HEK293 (cell line): ENCODE measurements around the gene MYH7B.

Source experiments
- CTCF ChIA-PET: fragments of 350-600 bp; formaldehyde crosslinking; extraction: SDS; loops from one replicate; lab custom pipeline; 2021; ENCODE audit warnings: antibody characterized with exemption; lab: Yijun Ruan, JAX
- POLR2A ChIA-PET: fragments of 300-600 bp; formaldehyde crosslinking; extraction: SDS; loops from one replicate; lab custom pipeline; 2020; ENCODE audit warnings: antibody characterized with exemption, inconsistent platforms; lab: Yijun Ruan, JAX
- H3K27ac ChIP-seq: fragments of 200-500 bp; sonication (Bioruptor generic); 2 replicates; pipeline ENCODE4 v1.5.1; 2014; ENCODE audit warnings: low read depth, low read length, control low read depth, inconsistent platforms; ENCODE audit errors: extremely low read depth
- H3K36me3 ChIP-seq, 2 experiments: fragments of 200-500 bp in 1 of 2; sonication (Bioruptor generic) in 1 of 2; 1 replicate in 1 of 2; 2 replicates in 1 of 2; pipeline ENCODE4 v1.5.1; 2014 to 2017; ENCODE audit warnings: inconsistent platforms in 2 of 2, low read length in 2 of 2; ENCODE audit not compliant: control insufficient read depth in 2 of 2, insufficient read depth in 1 of 2
- H3K4me1 ChIP-seq: fragments of 200-500 bp; sonication (Bioruptor generic); 2 replicates; pipeline ENCODE4 v1.5.1; 2014; ENCODE audit warnings: mild to moderate bottlenecking, low read length, inconsistent platforms; ENCODE audit not compliant: control insufficient read depth, insufficient read depth
- H3K4me3 ChIP-seq: 2 replicates; pipeline ENCODE4 v1.5.1; 2011; ENCODE audit warnings: low read depth, mild to moderate bottlenecking, control low read depth, low read length, moderate library complexity
- H3K9me3 ChIP-seq: fragments of 200-500 bp; sonication (Bioruptor generic); 2 replicates; pipeline ENCODE4 v1.5.1; 2014; ENCODE audit warnings: low read depth, low read length, inconsistent platforms; ENCODE audit not compliant: control insufficient read depth, insufficient read depth
- EGR2 ChIP-seq: fragments of 450-650 bp; formaldehyde crosslinking; IDR thresholded peaks from 2 replicates; pipeline ENCODE4 v1.5.1; 2016; ENCODE audit warnings: low read depth, missing biosample characterization, missing genetic modification characterization
- HOXD13 ChIP-seq: sonication (generic); formaldehyde crosslinking; IDR thresholded peaks from 2 replicates; pipeline ENCODE4 v1.8.0; 2022; ENCODE audit warnings: missing genetic modification reagents, borderline replicate concordance
- KLF10 ChIP-seq: fragments of 450-650 bp; IDR thresholded peaks from 2 replicates; pipeline ENCODE4 v1.5.1; 2018; ENCODE audit warnings: missing biosample characterization, mild to moderate bottlenecking, missing genetic modification characterization
- KLF7 ChIP-seq: fragments of 450-650 bp; formaldehyde crosslinking; IDR thresholded peaks from 2 replicates; pipeline ENCODE4 v1.5.1; 2016; ENCODE audit warnings: missing biosample characterization, missing genetic modification characterization, borderline replicate concordance
- KLF9 ChIP-seq: fragments of 450-650 bp; formaldehyde crosslinking; IDR thresholded peaks from 2 replicates; pipeline ENCODE4 v1.5.1; 2016; ENCODE audit warnings: missing biosample characterization, missing genetic modification characterization, low read depth
- PRDM1 ChIP-seq: fragments of 450-650 bp; formaldehyde crosslinking; IDR thresholded peaks from 2 replicates; pipeline ENCODE4; 2016; ENCODE audit warnings: missing biosample characterization, missing genetic modification characterization
- SCRT2 ChIP-seq: fragments of 450-650 bp; formaldehyde crosslinking; IDR thresholded peaks from 2 replicates; pipeline ENCODE4 v1.5.1; 2016; ENCODE audit warnings: missing biosample characterization, missing genetic modification characterization
- TRIM28 ChIP-seq: IDR thresholded peaks from 2 replicates; pipeline ENCODE4 v1.6.1; 2011; ENCODE audit warnings: low read length, control low read depth, borderline replicate concordance
- ZBTB1 ChIP-seq: fragments of 450-650 bp; formaldehyde crosslinking; IDR thresholded peaks from 2 replicates; pipeline ENCODE4 v1.5.1; 2016; ENCODE audit warnings: missing biosample characterization, missing genetic modification characterization
- ZNF112 ChIP-seq: fragments of 450-650 bp; formaldehyde crosslinking; IDR thresholded peaks from 2 replicates; pipeline ENCODE4 v1.5.0; 2017; ENCODE audit warnings: missing biosample characterization, missing genetic modification characterization
- ZNF148 ChIP-seq: fragments of 450-650 bp; formaldehyde crosslinking; IDR thresholded peaks from 2 replicates; pipeline ENCODE4 v1.5.0; 2017; ENCODE audit warnings: missing biosample characterization, missing genetic modification characterization, borderline replicate concordance
- ZNF157 ChIP-seq: fragments of 450-650 bp; formaldehyde crosslinking; IDR thresholded peaks from 2 replicates; pipeline ENCODE4 v1.5.1; 2016; ENCODE audit warnings: missing biosample characterization, missing genetic modification characterization
- ZNF211 ChIP-seq: fragments of 450-650 bp; formaldehyde crosslinking; IDR thresholded peaks from 2 replicates; pipeline ENCODE4 v1.5.1; 2016; ENCODE audit warnings: low read depth, missing biosample characterization, missing genetic modification characterization
- ZNF239 ChIP-seq: fragments of 450-650 bp; formaldehyde crosslinking; IDR thresholded peaks from 2 replicates; pipeline ENCODE4 v1.5.1; 2016; ENCODE audit warnings: missing biosample characterization, missing genetic modification characterization
- ZNF248 ChIP-seq: fragments of 450-650 bp; formaldehyde crosslinking; IDR thresholded peaks from 2 replicates; pipeline ENCODE4 v1.5.1; 2017; ENCODE audit warnings: missing biosample characterization, missing genetic modification characterization
- ZNF274 ChIP-seq, 2 experiments: fragments of 200-500 bp in 1 of 2; fragments of 450-650 bp in 1 of 2; sonication (Bioruptor generic) in 1 of 2; formaldehyde crosslinking in 1 of 2; IDR thresholded peaks; 2 replicates each; pipeline versions ENCODE4 v1.5.1 to v1.6.1; 2014 to 2016; ENCODE audit warnings: borderline replicate concordance in 1 of 2, inconsistent platforms in 1 of 2, low read length in 1 of 2, missing biosample characterization in 1 of 2, missing genetic modification characterization in 1 of 2
- ZNF335 ChIP-seq: fragments of 450-650 bp; formaldehyde crosslinking; conservative IDR thresholded peaks from 2 replicates; pipeline ENCODE4 v1.5.1; 2016; ENCODE audit warnings: missing biosample characterization, missing genetic modification characterization
- ZNF514 ChIP-seq: fragments of 450-650 bp; formaldehyde crosslinking; IDR thresholded peaks from 2 replicates; pipeline ENCODE4 v1.5.1; 2016; ENCODE audit warnings: missing biosample characterization, missing genetic modification characterization
- ZNF544 ChIP-seq: fragments of 450-650 bp; formaldehyde crosslinking; IDR thresholded peaks from 2 replicates; pipeline ENCODE4 v1.5.0; 2017; ENCODE audit warnings: missing biosample characterization, missing genetic modification characterization
- ZNF624 ChIP-seq: fragments of 450-650 bp; formaldehyde crosslinking; IDR thresholded peaks from 2 replicates; pipeline ENCODE4 v1.5.1; 2017; ENCODE audit warnings: missing biosample characterization, missing genetic modification characterization
- ZNF704 ChIP-seq: fragments of 450-650 bp; formaldehyde crosslinking; IDR thresholded peaks from 2 replicates; pipeline ENCODE4 v1.5.1; 2016; ENCODE audit warnings: missing biosample characterization, missing genetic modification characterization
- TF ChIP-seq, protein P1 (sequence below): fragments of 450-650 bp; formaldehyde crosslinking; IDR thresholded peaks from 2 replicates; pipeline ENCODE4 v1.5.1; 2017; ENCODE audit warnings: missing biosample characterization, missing genetic modification characterization

The MYH7B gene

GRCh38 chr20:34954904-34955230 is 801 bp upstream of the MYH7B start:
- Histone ChIP-seq H3K9me3 (no peaks in the 10 kb centered on the region), H3K4me3 (peak overlapping the region; percentile 73), H3K4me1 (no peaks in the 10 kb centered on the region; the same call in 1 of the 2 replicates), H3K36me3 (peaks cover 0 to 21% of the 10 kb centered on the region in 2 experiments; a peak in 1 of 3 replicates), H3K27ac (peak overlapping the region; percentile 77)
- ChIA-PET CTCF (interaction anchor here (5.1 kb wide), 1 partner anchor 81 kb away, joined by 40 read pairs; the partner anchor contains the start of gene GGT7), POLR2A (interaction anchor here (0.5 to 2.4 kb wide), 5 partner anchors 9 to 194 kb away, joined by 3 to 13 read pairs (median 3); partner anchors contain the start of gene ACSS2)
- TF ChIP-seq, protein P1, sequence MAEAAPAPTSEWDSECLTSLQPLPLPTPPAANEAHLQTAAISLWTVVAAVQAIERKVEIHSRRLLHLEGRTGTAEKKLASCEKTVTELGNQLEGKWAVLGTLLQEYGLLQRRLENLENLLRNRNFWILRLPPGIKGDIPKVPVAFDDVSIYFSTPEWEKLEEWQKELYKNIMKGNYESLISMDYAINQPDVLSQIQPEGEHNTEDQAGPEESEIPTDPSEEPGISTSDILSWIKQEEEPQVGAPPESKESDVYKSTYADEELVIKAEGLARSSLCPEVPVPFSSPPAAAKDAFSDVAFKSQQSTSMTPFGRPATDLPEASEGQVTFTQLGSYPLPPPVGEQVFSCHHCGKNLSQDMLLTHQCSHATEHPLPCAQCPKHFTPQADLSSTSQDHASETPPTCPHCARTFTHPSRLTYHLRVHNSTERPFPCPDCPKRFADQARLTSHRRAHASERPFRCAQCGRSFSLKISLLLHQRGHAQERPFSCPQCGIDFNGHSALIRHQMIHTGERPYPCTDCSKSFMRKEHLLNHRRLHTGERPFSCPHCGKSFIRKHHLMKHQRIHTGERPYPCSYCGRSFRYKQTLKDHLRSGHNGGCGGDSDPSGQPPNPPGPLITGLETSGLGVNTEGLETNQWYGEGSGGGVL (tag by site-specific recombination): peak; percentile 60
- TF ChIP-seq PRDM1 (tag by site-specific recombination) (peak; percentile 60), ZNF544 (no peak)

GRCh38 chr20:34956041-34956458 is 382 bp downstream of the MYH7B start:
- H3K27ac ChIP-seq: no peak overlapping the region; the same call in 1 of the 2 replicates

DNA sequence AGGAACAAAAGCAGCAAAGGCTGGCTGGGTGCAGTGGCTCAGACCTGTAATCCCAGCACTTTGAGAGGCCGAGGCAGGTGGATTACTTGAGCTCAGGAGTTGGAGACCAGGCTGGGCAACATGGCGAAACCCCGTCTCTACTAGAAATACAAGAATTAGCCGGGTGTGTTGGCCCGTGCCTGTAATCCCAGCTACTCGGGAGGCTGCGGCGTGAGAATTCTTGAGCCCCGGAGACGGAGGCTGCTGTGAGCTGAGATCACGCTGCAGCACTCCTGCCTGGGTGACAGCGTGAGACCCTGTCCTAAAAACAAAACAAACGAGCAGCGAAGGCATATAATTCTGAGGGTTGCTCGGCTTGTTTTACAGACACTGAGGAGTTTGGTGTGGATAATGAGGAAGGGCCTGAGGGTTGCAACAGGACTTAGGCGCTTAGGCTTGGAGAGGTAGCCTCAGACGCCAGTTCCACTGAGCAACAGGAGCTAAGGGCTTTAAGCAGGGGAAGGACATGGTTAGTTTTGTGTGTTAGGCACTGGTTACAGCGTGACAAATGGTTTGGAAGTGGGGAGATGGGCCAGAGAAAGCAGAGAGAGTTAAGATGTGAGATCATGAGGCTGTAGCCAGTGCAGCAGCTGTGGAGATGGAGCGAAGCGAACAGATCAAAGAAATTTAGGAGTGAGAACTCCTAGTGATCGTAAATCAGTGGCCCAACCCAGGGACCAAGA is 1.2 kb downstream of the MYH7B start:
- H3K36me3 ChIP-seq: peaks cover 0 to 2% of the 10 kb centered on the region in 2 experiments; a peak in 1 of 3 replicates
- H3K27ac ChIP-seq: no peak overlapping the region
- TF ChIP-seq ZNF544 (no peak), SCRT2 (peak; percentile 14; the same call in 1 of the 2 replicates), ZNF274 (IDR thresholded peaks at IDR 0.05; ENCODE audit: low read length) (no peak), ZNF274 (tag by site-specific recombination; IDR thresholded peaks at IDR 0.05; ENCODE audit: borderline replicate concordance) (peak; percentile 88; the same call in 1 of the 2 replicates), ZNF248 (tag by site-specific recombination) (no peak), ZNF514 (tag by site-specific recombination) (no peak), ZNF148 (tag by site-specific recombination) (no peak), ZNF112 (no peak), HOXD13 (CRISPR knock-in tag) (no peak), ZBTB1 (no peak), TRIM28 (no peak), ZNF239 (tag by site-specific recombination) (no peak), ZNF211 (tag by site-specific recombination) (no peak), ZNF704 (no peak), ZNF157 (no peak)
- TF ChIP-seq, all 188 proteins: peak for 2
- ChIA-PET CTCF (interaction anchor here (5.1 kb wide), 1 partner anchor 83 kb away, joined by 40 read pairs; the partner anchor contains the start of gene GGT7), POLR2A (interaction anchor here (0.7 kb wide), 2 partner anchors 13 to 636 kb away, joined by 4 to 9 read pairs; no protein-coding TSS in a partner anchor)
- Histone ChIP-seq H3K4me1 (no peaks in the 10 kb centered on the region; the same call in 1 of the 2 replicates), H3K4me3 (no peak overlapping the region), H3K9me3 (no peaks in the 10 kb centered on the region)

More at GRCh38 chr20:34956041-34956458, 382 bp downstream of the MYH7B start:
- Histone ChIP-seq H3K36me3 (peaks cover 0 to 10% of the 10 kb centered on the region in 2 experiments; a peak in 1 of 3 replicates), H3K9me3 (no peaks in the 10 kb centered on the region), H3K4me1 (no peaks in the 10 kb centered on the region; the same call in 1 of the 2 replicates), H3K4me3 (peak overlapping the region; percentile 73)
- CTCF ChIA-PET: interaction anchor here (0.6 to 5.1 kb wide), 3 partner anchors 82 to 240 kb away, joined by 3 to 40 read pairs (median 3); partner anchors contain the start of gene GGT7
- POLR2A ChIA-PET: interaction anchor here (0.6 to 2.4 kb wide), 7 partner anchors 12 to 321 kb away, joined by 3 to 13 read pairs (median 4); partner anchors contain the start of genes ACSS2 and GGT7
- TF ChIP-seq EGR2 (tag by site-specific recombination) (no peak), KLF10 (tag by site-specific recombination) (no peak), ZNF624 (tag by site-specific recombination) (no peak), ZNF335 (tag by site-specific recombination) (peak; percentile 72), KLF9 (tag by site-specific recombination) (no peak), KLF7 (tag by site-specific recombination) (0 out of 2 replicates have a peak, but pooled peaks have one; percentile 26)
